K562 (cell line): ENCODE results near the gene MAN1A1.

ENCODE experiments used
- HNRNPLL ChIP-seq: fragments of 200-400 bp; formaldehyde crosslinking; IDR thresholded peaks from 2 replicates; pipeline ENCODE4 v1.6.1; 2017; ENCODE audit warnings: low read length, low read depth, mild to moderate bottlenecking; ENCODE audit not compliant: poor library complexity, severe bottlenecking
- ZNF121 ChIP-seq: sonication (generic); formaldehyde crosslinking; conservative IDR thresholded peaks from 2 replicates; pipeline ENCODE4 v1.8.0; 2022; ENCODE audit warnings: missing genetic modification reagents

DNA sequence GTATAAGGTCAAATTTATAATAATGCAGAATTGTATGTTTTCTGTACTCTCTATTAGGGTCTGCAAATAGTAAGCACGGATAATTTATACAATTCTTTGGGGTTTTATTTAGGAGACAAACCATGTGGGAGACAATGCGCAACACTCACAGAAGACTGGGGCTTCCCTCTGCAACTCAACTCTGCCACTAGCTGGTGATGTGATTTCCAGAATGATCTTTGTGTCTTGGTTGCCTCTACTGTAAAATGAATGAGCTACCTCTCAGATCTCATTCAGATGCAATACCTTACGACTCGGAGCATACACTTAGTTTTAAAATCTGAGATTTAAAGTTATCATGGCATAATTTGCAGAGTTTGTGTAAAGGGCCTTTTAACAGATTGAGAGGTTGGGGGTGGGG lies 6.4 kb downstream of the MAN1A1 start:
- no peak for TF ChIP-seq HNRNPLL
- TF ChIP-seq ZNF121 (CRISPR knock-in tag) = no peak
